GM12878 (cell line): ENCODE results near the gene GPC6.

Experiments used
- CTCF ChIP-seq, 3 experiments: IDR thresholded peaks in 2 of 3; conservative IDR thresholded peaks in 1 of 3; 2 replicates each; pipeline ENCODE4 v1.5.1; 2011; ENCODE audit warnings: low read depth in 3 of 3, low read length in 3 of 3, mild to moderate bottlenecking in 3 of 3, control low read depth in 2 of 3, moderate library complexity in 2 of 3, inconsistent platforms in 1 of 3, mixed read lengths in 1 of 3; ENCODE audit not compliant: control insufficient read depth in 2 of 3, insufficient read depth in 1 of 3; ENCODE audit errors: extremely low read depth in 1 of 3
- EZH2 ChIP-seq: IDR thresholded peaks from 2 replicates; pipeline ENCODE4 v1.6.1; 2012; ENCODE audit warnings: low read depth, mild to moderate bottlenecking, control low read depth, inconsistent platforms, low read length, borderline replicate concordance; ENCODE audit not compliant: control insufficient read depth
- FOXM1 ChIP-seq: IDR thresholded peaks from 2 replicates; pipeline ENCODE4 v1.6.1; 2012; ENCODE audit warnings: low read depth, mild to moderate bottlenecking, inconsistent platforms, low read length, moderate library complexity
- JUND ChIP-seq: IDR thresholded peaks from 2 replicates; pipeline ENCODE4 v1.6.1; 2012; ENCODE audit warnings: low read depth, mild to moderate bottlenecking, low read length, improper control_type of control experiment, moderate library complexity
- POLR2A ChIP-seq: IDR thresholded peaks from 2 replicates; pipeline ENCODE4 v1.6.1; 2011; ENCODE audit warnings: low read depth, mild to moderate bottlenecking, low read length
- SUZ12 ChIP-seq: fragments of 200-600 bp; sonication (generic); IDR thresholded peaks from one replicate; pipeline ENCODE4 v1.6.1; 2018; ENCODE audit warnings: antibody characterized with exemption, mild to moderate bottlenecking; ENCODE audit not compliant: unreplicated experiment
- USF1 ChIP-seq: IDR thresholded peaks from 2 replicates; pipeline ENCODE4 v1.6.1; 2011; ENCODE audit warnings: borderline replicate concordance, low read depth, mild to moderate bottlenecking, moderate library complexity, mixed read lengths, low read length; ENCODE audit not compliant: insufficient read depth; ENCODE audit errors: extremely low read length
- YY1 ChIP-seq: IDR thresholded peaks from 2 replicates; pipeline ENCODE4 v1.6.1; 2011; ENCODE audit warnings: low read depth, mild to moderate bottlenecking, low read length

GRCh38 chr13:94031609-94032008 lies 805.0 kb downstream of the GPC6 start:
- TF ChIP-seq POLR2A (no peak), JUND (no peak), CTCF (IDR thresholded peaks at IDR 0.05 in 2 of 3, conservative IDR thresholded peaks at IDR 0.05 in 1 of 3; ENCODE audit: control insufficient read depth in 2 of 3, extremely low read depth in 1 of 3, insufficient read depth in 1 of 3, low read depth in 3 of 3, low read length in 3 of 3) (no peak), EZH2 (no peak), USF1 (no peak), YY1 (no peak), FOXM1 (no peak), SUZ12 (no peak)
